ENCODE data around the gene ZNF414.

The ZNF414 gene

DNA sequence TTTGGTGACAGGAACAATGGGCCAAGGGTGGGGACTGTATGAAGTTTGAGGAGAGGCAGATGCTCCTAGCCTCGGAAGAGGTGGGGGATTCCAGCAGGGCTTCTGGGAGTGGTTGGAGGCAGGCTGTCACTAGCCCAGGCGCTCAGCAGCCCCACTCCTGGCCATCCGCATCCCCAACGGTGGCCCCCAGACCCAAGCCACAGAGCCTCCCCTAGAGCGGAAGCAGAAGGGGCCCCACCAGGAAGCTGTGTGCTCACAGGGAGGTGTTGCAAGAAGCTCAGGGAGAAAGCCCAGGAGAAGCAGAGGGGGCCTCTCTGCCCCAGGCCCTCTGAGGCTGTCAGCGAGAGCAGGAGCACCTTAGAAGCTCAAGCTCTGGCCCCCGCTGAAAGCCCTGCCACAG lies 19.8 kb downstream of the ZNF414 start:
- Histone ChIP-seq H3K27ac (ENCODE audit: extremely low read depth, low read depth, low read length) (0 out of 2 replicates have a peak overlapping the region, but pooled peaks have one; percentile 16), H3K36me3 (ENCODE audit: control insufficient read depth in 2 of 2, insufficient read depth in 1 of 2, low read length in 2 of 2) (peaks cover 0 to 8% of the 10 kb centered on the region in 2 experiments; a peak in 1 of 3 replicates), H3K4me3 (ENCODE audit: low read depth, low read length) (no peak overlapping the region), H3K9me3 (ENCODE audit: control insufficient read depth, insufficient read depth, low read depth, low read length) (no peaks in the 10 kb centered on the region), H3K4me1 (ENCODE audit: control insufficient read depth, insufficient read depth, low read length) (no peaks in the 10 kb centered on the region)
- TF ChIP-seq ZIC2 (tag by site-specific recombination; IDR thresholded peaks at IDR 0.05), result 0 out of 2 replicates have a peak, but pooled peaks have one; percentile 51
- TF ChIP-seq ZNF571 (tag by site-specific recombination; IDR thresholded peaks at IDR 0.05), result no peak
- 0 out of 2 replicates have a peak, but pooled peaks have one; percentile 14 for TF ChIP-seq ZBTB20 (tag by site-specific recombination; IDR thresholded peaks at IDR 0.05)
- ChIA-PET POLR2A (no interaction called here), CTCF (interaction anchor here (0.6 to 3.1 kb wide), 2 partner anchors 12 to 393 kb away, joined by 3 to 14 read pairs; no protein-coding TSS in a partner anchor)

DNA sequence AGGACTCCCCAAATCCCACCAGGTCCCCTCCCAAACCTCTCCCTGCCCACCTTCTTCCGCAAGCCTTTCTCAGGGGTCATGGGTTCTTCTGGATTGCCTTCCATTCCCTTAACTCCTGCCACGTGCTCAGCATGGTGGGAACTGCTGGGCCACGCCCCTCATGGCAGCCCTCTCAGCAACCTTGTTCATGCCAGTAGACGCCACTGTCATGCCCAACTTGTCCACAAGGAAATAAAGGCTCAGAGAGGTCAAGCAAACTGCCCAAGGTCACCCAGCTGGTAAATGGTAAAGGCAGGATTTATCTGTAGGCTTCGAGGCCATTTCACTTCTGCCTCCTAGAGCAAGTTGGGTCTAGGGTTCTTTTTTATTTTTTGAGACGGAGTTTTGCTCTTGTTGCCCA lies 22.4 kb downstream of the ZNF414 start:
- CTCF ChIA-PET, result interaction anchor here (1.2 kb wide), 1 partner anchor 87 kb away, joined by 4 read pairs; no protein-coding TSS in a partner anchor
- POLR2A ChIA-PET, result interaction anchor here (1.7 kb wide), 1 partner anchor 22 kb away, joined by 4 read pairs; the partner anchor contains the start of gene ZNF414

DNA sequence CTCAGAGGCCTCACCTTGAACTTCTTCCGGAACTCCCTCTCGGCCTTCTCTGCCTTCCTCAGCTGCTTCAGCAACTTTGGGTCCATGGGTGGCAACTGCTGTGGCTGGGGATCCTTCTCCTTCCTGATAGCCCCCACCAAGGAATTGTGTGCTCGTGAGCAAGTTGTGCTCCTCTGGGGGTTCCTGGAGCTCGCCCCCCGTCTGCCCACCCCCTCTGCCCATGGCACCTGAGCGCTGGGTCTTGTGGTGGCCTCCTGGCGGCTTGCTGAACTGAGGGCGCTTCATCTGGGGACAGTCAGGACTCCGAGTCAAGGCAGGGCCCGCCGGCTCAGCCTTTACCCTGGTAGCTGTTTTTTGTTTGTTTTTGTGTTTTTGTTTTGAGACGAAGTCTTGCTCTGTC lies 23.1 kb downstream of the ZNF414 start:
- CTCF ChIA-PET, result interaction anchor here (1.2 kb wide), 1 partner anchor 87 kb away, joined by 4 read pairs; no protein-coding TSS in a partner anchor
- POLR2A ChIA-PET, result interaction anchor here (1.7 kb wide), 1 partner anchor 23 kb away, joined by 4 read pairs; the partner anchor contains the start of gene ZNF414

More for the DNA sequence above, 22.4 kb downstream of the ZNF414 start:
- Histone ChIP-seq H3K9me3 (ENCODE audit: control insufficient read depth, insufficient read depth, low read depth, low read length) (no peaks in the 10 kb centered on the region), H3K4me1 (ENCODE audit: control insufficient read depth, insufficient read depth, low read length) (no peaks in the 10 kb centered on the region), H3K27ac (ENCODE audit: extremely low read depth, low read depth, low read length) (no peak overlapping the region), H3K4me3 (ENCODE audit: low read depth, low read length) (no peak overlapping the region), H3K36me3 (ENCODE audit: control insufficient read depth in 2 of 2, insufficient read depth in 1 of 2, low read length in 2 of 2) (peaks cover 0 to 33% of the 10 kb centered on the region in 2 experiments; a peak in 1 of 3 replicates)
- TF ChIP-seq, protein P1, sequence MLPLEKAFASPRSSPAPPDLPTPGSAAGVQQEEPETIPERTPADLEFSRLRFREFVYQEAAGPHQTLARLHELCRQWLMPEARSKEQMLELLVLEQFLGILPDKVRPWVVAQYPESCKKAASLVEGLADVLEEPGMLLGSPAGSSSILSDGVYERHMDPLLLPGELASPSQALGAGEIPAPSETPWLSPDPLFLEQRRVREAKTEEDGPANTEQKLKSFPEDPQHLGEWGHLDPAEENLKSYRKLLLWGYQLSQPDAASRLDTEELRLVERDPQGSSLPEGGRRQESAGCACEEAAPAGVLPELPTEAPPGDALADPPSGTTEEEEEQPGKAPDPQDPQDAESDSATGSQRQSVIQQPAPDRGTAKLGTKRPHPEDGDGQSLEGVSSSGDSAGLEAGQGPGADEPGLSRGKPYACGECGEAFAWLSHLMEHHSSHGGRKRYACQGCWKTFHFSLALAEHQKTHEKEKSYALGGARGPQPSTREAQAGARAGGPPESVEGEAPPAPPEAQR (tag by site-specific recombination; IDR thresholded peaks at IDR 0.05), result no peak
- peak; percentile 92; the same call in 1 of the 2 replicates for TF ChIP-seq ZNF768 (tag by site-specific recombination; IDR thresholded peaks at IDR 0.05)

DNA sequence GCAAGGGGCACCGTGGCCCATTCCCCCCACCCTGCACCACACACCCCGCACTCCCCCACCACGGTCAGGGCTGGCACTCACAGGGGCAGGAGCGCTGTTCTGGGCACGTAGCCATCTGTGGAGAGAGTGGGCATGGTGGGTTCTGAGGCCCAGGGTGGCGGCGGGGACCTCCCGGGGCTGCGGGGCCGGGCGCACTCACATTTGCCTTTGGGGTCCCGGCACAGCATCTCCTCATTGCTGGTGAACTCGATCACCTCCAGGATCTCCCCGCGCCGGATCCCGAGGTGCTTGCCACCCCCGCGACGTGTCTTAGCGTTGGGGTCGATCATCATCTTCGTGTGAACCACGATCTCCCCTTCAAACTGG lies 23.6 kb downstream of the ZNF414 start:
- H3K27ac ChIP-seq (ENCODE audit: extremely low read depth, low read depth, low read length), result no peak overlapping the region
- H3K36me3 ChIP-seq (ENCODE audit: control insufficient read depth in 2 of 2, insufficient read depth in 1 of 2, low read length in 2 of 2), result peaks cover 0 to 45% of the 10 kb centered on the region in 2 experiments; a peak in 1 of 3 replicates
- H3K4me3 ChIP-seq (ENCODE audit: low read depth, low read length), result no peak overlapping the region
- CTCF ChIA-PET, result interaction anchor here (1.2 kb wide), 1 partner anchor 88 kb away, joined by 4 read pairs; no protein-coding TSS in a partner anchor
- TF ChIP-seq GLIS2 (tag by site-specific recombination; IDR thresholded peaks at IDR 0.05) (0 out of 2 replicates have a peak, but pooled peaks have one; percentile 6), ZNF132 (tag by site-specific recombination; IDR thresholded peaks at IDR 0.05; ENCODE audit: borderline replicate concordance) (no peak)
- TF ChIP-seq, protein P2, sequence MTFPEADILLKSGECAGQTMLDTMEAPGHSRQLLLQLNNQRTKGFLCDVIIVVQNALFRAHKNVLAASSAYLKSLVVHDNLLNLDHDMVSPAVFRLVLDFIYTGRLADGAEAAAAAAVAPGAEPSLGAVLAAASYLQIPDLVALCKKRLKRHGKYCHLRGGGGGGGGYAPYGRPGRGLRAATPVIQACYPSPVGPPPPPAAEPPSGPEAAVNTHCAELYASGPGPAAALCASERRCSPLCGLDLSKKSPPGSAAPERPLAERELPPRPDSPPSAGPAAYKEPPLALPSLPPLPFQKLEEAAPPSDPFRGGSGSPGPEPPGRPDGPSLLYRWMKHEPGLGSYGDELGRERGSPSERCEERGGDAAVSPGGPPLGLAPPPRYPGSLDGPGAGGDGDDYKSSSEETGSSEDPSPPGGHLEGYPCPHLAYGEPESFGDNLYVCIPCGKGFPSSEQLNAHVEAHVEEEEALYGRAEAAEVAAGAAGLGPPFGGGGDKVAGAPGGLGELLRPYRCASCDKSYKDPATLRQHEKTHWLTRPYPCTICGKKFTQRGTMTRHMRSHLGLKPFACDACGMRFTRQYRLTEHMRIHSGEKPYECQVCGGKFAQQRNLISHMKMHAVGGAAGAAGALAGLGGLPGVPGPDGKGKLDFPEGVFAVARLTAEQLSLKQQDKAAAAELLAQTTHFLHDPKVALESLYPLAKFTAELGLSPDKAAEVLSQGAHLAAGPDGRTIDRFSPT (tag by site-specific recombination; IDR thresholded peaks at IDR 0.05), result peak; percentile 43; the same call in 1 of the 2 replicates
- no peaks in the 10 kb centered on the region for H3K4me1 ChIP-seq (ENCODE audit: control insufficient read depth, insufficient read depth, low read length)
- POLR2A ChIA-PET, result no interaction called here
- no peaks in the 10 kb centered on the region for H3K9me3 ChIP-seq (ENCODE audit: control insufficient read depth, insufficient read depth, low read depth, low read length)

More for the DNA sequence above, 23.1 kb downstream of the ZNF414 start:
- Histone ChIP-seq H3K36me3 (ENCODE audit: control insufficient read depth in 2 of 2, insufficient read depth in 1 of 2, low read length in 2 of 2) (peaks cover 0 to 40% of the 10 kb centered on the region in 2 experiments; a peak in 1 of 3 replicates), H3K4me1 (ENCODE audit: control insufficient read depth, insufficient read depth, low read length) (no peaks in the 10 kb centered on the region), H3K4me3 (ENCODE audit: low read depth, low read length) (no peak overlapping the region), H3K9me3 (ENCODE audit: control insufficient read depth, insufficient read depth, low read depth, low read length) (no peaks in the 10 kb centered on the region), H3K27ac (ENCODE audit: extremely low read depth, low read depth, low read length) (no peak overlapping the region)
- no peak for TF ChIP-seq ZNF596 (tag by site-specific recombination; IDR thresholded peaks at IDR 0.05)
- TF ChIP-seq GLIS1 (tag by site-specific recombination; IDR thresholded peaks at IDR 0.05), result peak; percentile 72
- TF ChIP-seq GLIS2 (tag by site-specific recombination; IDR thresholded peaks at IDR 0.05), result 0 out of 2 replicates have a peak, but pooled peaks have one; percentile 14
